HCT116 (cell line): Measurements from ENCODE around the gene XYLT1. TPM values are rescaled to one million over a fixed set of nuclear protein-coding genes. Genes with fewer than 3 reads are reported as not detected.

Experiments
- ATAC-seq: fragments of 200-7000 bp; cut with Tn5 transposase; 2 replicates; pipeline ENCODE4 v1.9.1; 2020; ENCODE audit warnings: mild to moderate bottlenecking, moderate library complexity
- BruUV-seq: library from RNA; stranded (reverse); fragments of 400-500 nt; replicated peaks from 2 replicates; lab custom pipeline; 2021; lab: Mats Ljungman, UMichigan
- CTCF ChIA-PET: fragments of 300-600 bp; sonication (Branson Sonifier 250); formaldehyde crosslinking; loops from one replicate; lab custom pipeline; 2021; ENCODE audit warnings: antibody characterized with exemption; lab: Charles Lee
- POLR2A ChIA-PET: fragments of 300-600, 350-600 bp; sonication (Branson Sonifier 250); formaldehyde crosslinking; loops from one replicate; lab custom pipeline; 2021; ENCODE audit warnings: antibody characterized with exemption; lab: Charles Lee
- RAD21 ChIA-PET, 2 experiments: fragments of 300-600 bp; sonication (Branson Sonifier 250); formaldehyde crosslinking; loops; one replicate each; lab custom pipeline; 2023; ENCODE audit warnings: low total read pairs in 2 of 2; ENCODE audit not compliant: uncharacterized antibody in 2 of 2, unreplicated experiment in 2 of 2, low non-redundant PET in 1 of 2; lab: Charles Lee
- DNase-seq: peaks from one replicate; pipeline ENCODE4 v3.0.0-alpha.2; 2010; ENCODE audit warnings: low read depth, low spot score
- H2AFZ ChIP-seq: fragments of 200-600 bp; shearing (Covaris generic), sonication (generic); 2 replicates; pipeline ENCODE4 v1.6.1; 2017; ENCODE audit warnings: low read depth, mixed run types, mixed read lengths, antibody characterized with exemption, low read length; ENCODE audit not compliant: poor library complexity, severe bottlenecking
- H3K27ac ChIP-seq: 2 replicates; pipeline ENCODE4 v1.5.1; 2012; ENCODE audit warnings: low read depth, low read length
- H3K27me3 ChIP-seq: fragments of 200-600 bp; sonication (generic); 2 replicates; pipeline ENCODE4 v1.6.1; 2016; ENCODE audit warnings: mixed run types, low read length, mixed read lengths; ENCODE audit not compliant: insufficient read depth
- H3K36me3 ChIP-seq, 2 experiments: fragments of 200-500 bp in 1 of 2; fragments of 200-600 bp in 1 of 2; sonication (Bioruptor generic) in 1 of 2; sonication (generic) in 1 of 2; 2 replicates each; pipeline versions ENCODE4 v1.5.1 to v1.6.1; 2014 to 2016; ENCODE audit warnings: low read length in 2 of 2, inconsistent platforms in 1 of 2, mixed read lengths in 1 of 2, mixed run types in 1 of 2; ENCODE audit not compliant: insufficient read depth in 2 of 2, control insufficient read depth in 1 of 2
- H3K4me1 ChIP-seq, 2 experiments: fragments of 200-600 bp in 1 of 2; sonication (generic) in 1 of 2; 2 replicates each; pipeline versions ENCODE4 v1.5.1 to v1.6.1; 2012 to 2017; ENCODE audit warnings: low read length in 2 of 2, inconsistent platforms in 1 of 2, mild to moderate bottlenecking in 1 of 2, mixed read lengths in 1 of 2, mixed run types in 1 of 2, moderate library complexity in 1 of 2; ENCODE audit not compliant: insufficient read depth in 2 of 2, control insufficient read depth in 1 of 2
- H3K4me2 ChIP-seq: fragments of 200-600 bp; sonication (generic); 2 replicates; pipeline ENCODE4 v1.6.1; 2017; ENCODE audit warnings: mixed run types, low read length, mixed read lengths
- H3K4me3 ChIP-seq, 2 experiments: fragments of 200-600 bp in 1 of 2; sonication (generic) in 1 of 2; replicated peaks in 1 of 2; 2 replicates each; pipeline ENCODE4 v1.5.1; 2011 to 2016; ENCODE audit warnings: low read length in 2 of 2, control low read depth in 1 of 2, low read depth in 1 of 2, mild to moderate bottlenecking in 1 of 2, mixed read lengths in 1 of 2, mixed run types in 1 of 2
- H3K79me2 ChIP-seq: fragments of 200-600 bp; sonication (generic); 2 replicates; pipeline ENCODE4 v1.6.1; 2017; ENCODE audit warnings: mild to moderate bottlenecking, mixed run types, low read length, moderate library complexity, mixed read lengths; ENCODE audit not compliant: insufficient read depth
- H3K9ac ChIP-seq: fragments of 200-600 bp; sonication (generic); 2 replicates; pipeline ENCODE4 v1.6.1; 2016; ENCODE audit warnings: low read length, mixed read lengths
- H3K9me2 ChIP-seq: fragments of 200-600 bp; sonication (generic), shearing (Covaris generic); 2 replicates; pipeline ENCODE4 v1.6.1; 2017; ENCODE audit warnings: mixed run types, mild to moderate bottlenecking, moderate library complexity; ENCODE audit not compliant: insufficient read depth
- H3K9me3 ChIP-seq, 2 experiments: fragments of 200-500 bp in 1 of 2; fragments of 200-600 bp in 1 of 2; sonication (Bioruptor generic) in 1 of 2; sonication (generic) in 1 of 2; 2 replicates each; pipeline ENCODE4 v1.6.1; 2014 to 2017; ENCODE audit warnings: low read length in 2 of 2, mixed read lengths in 2 of 2, inconsistent platforms in 1 of 2, low read depth in 1 of 2, mild to moderate bottlenecking in 1 of 2, mixed run types in 1 of 2, moderate library complexity in 1 of 2; ENCODE audit not compliant: control insufficient read depth in 1 of 2, insufficient read depth in 1 of 2
- H4K20me1 ChIP-seq: fragments of 200-600 bp; sonication (generic), shearing (Covaris generic); 2 replicates; pipeline ENCODE4 v1.6.1; 2017; ENCODE audit warnings: mixed run types, mild to moderate bottlenecking, moderate library complexity; ENCODE audit not compliant: insufficient read depth
- CBX3 ChIP-seq: IDR thresholded peaks from 2 replicates; pipeline ENCODE4 v1.6.1; 2012; ENCODE audit warnings: low read depth
- CEBPB ChIP-seq: IDR thresholded peaks from 2 replicates; pipeline ENCODE4 v1.6.1; 2012; ENCODE audit warnings: low read depth
- EGR1 ChIP-seq: IDR thresholded peaks from 2 replicates; pipeline ENCODE4 v1.6.1; 2012; ENCODE audit warnings: low read depth
- EZH2 ChIP-seq: fragments of 200-600 bp; sonication (generic); IDR thresholded peaks from 2 replicates; pipeline ENCODE4 v1.6.1; 2017; ENCODE audit warnings: antibody characterized with exemption, mixed run types
- EZH2phosphoT487 ChIP-seq: fragments of 200-600 bp; IDR thresholded peaks from 2 replicates; pipeline ENCODE4 v1.6.1; 2018; ENCODE audit warnings: antibody characterized with exemption, borderline replicate concordance
- JUND ChIP-seq: IDR thresholded peaks from 2 replicates; pipeline ENCODE4 v1.6.1; 2012
- MAX ChIP-seq: IDR thresholded peaks from 2 replicates; pipeline ENCODE4 v1.6.1; 2012
- POLR2AphosphoS5 ChIP-seq: IDR thresholded peaks from 2 replicates; pipeline ENCODE4 v1.6.1; 2011; ENCODE audit warnings: mild to moderate bottlenecking, low read depth, low read length, moderate library complexity
- SIN3A ChIP-seq: IDR thresholded peaks from 2 replicates; pipeline ENCODE4 v1.6.1; 2012; ENCODE audit warnings: low read depth
- SP1 ChIP-seq: IDR thresholded peaks from 2 replicates; pipeline ENCODE4 v1.6.1; 2012; ENCODE audit warnings: low read depth
- SRF ChIP-seq: IDR thresholded peaks from 2 replicates; pipeline ENCODE4 v1.6.1; 2012; ENCODE audit warnings: low read depth
- TCF7L2 ChIP-seq: IDR thresholded peaks from 2 replicates; pipeline ENCODE4 v1.7.0; 2011; ENCODE audit warnings: borderline replicate concordance, inconsistent platforms; ENCODE audit not compliant: insufficient read depth, insufficient read length; ENCODE audit errors: extremely low read depth
- YY1 ChIP-seq: IDR thresholded peaks from 2 replicates; pipeline ENCODE4 v1.6.1; 2011; ENCODE audit warnings: low read length, low read depth, moderate library complexity, mild to moderate bottlenecking; ENCODE audit not compliant: insufficient replicate concordance; ENCODE audit errors: extremely low read depth
- ZNF274 ChIP-seq: fragments of 200-500 bp; sonication (Bioruptor generic); IDR thresholded peaks from 2 replicates; pipeline ENCODE4 v1.6.1; 2014; ENCODE audit warnings: mild to moderate bottlenecking, low read depth, low read length, inconsistent platforms
- intact Hi-C: fragments of 100-400 bp; cut with micrococcal nuclease; formaldehyde crosslinking; loops from 2 replicates; pipeline ENCODE4 v1.10.0; 2022
- total RNA-seq: library from RNA; stranded (reverse); gene quantifications from one replicate; pipeline ENCODE4 v1.2.1, GENCODE V29; 2021; ENCODE audit not compliant: unreplicated experiment
- TF ChIP-seq, protein P1 (sequence below): IDR thresholded peaks from 2 replicates; pipeline ENCODE4 v1.6.1; 2012
- TF ChIP-seq, protein P2 (sequence below): IDR thresholded peaks from 2 replicates; pipeline ENCODE4 v1.6.1; 2011; ENCODE audit warnings: mild to moderate bottlenecking, low read length, moderate library complexity; ENCODE audit not compliant: insufficient replicate concordance; ENCODE audit errors: extremely low read depth
- TF ChIP-seq, protein P3 (sequence below): IDR thresholded peaks from 2 replicates; pipeline ENCODE4 v1.6.1; 2012; ENCODE audit warnings: low read depth

The XYLT1 gene
- total RNA-seq, 1 experiment from 2014 or later: 4.5 TPM

DNA sequence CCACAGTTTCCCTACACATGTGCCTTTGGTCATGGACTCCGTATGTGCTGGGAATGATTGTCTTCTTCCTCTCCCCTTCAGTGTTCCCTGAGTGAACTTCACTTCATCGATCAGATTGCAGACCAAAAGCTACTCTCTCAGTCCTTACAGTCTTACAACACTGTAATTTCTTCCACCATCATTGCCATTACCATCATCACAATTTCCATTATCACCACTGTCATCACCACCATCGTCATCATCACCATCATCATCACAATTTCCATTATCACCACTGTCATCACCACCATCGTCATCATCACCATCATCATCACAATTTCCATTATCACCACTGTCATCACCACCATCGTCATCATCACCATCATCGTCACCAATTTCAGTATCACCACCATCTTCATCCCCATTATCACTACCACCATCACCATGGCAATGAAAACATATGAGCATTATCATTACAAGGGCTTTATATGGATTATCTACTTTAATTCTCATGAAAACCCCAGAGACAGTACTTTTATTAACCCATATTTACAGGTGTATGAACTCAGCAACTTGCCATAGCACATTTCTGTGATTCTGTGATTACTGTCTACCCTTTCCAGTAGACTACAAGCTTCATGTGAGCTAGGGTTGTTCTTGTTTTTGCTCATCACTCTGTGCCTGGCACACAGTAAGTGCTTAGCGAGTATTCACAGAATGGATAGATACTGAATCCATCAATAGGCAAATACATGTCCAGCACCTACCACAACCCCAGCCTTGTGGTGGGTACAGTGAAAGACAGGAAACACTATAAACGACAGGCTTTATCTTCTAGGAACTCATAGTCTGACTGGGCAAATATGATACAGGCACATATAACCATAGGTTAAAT lies 327.0 kb downstream of the XYLT1 start:
- Histone ChIP-seq H3K27ac (no peak overlapping the region), H2AFZ (no peak overlapping the region), H4K20me1 (no peaks in the 10 kb centered on the region; the same call in 1 of the 2 replicates), H3K9ac (no peak overlapping the region), H3K27me3 (peaks cover 15% of the 10 kb centered on the region; the same call in 1 of the 2 replicates), H3K9me2 (no peaks in the 10 kb centered on the region), H3K4me1 (no peaks in the 10 kb centered on the region), H3K4me3 (no peak overlapping the region), H3K79me2 (no peaks in the 10 kb centered on the region), H3K9me3 (no peaks in the 10 kb centered on the region), H3K36me3 (no peaks in the 10 kb centered on the region), H3K4me2 (no peak overlapping the region)
- no peak for TF ChIP-seq SIN3A
- TF ChIP-seq POLR2AphosphoS5: no peak
- TF ChIP-seq, protein P1, sequence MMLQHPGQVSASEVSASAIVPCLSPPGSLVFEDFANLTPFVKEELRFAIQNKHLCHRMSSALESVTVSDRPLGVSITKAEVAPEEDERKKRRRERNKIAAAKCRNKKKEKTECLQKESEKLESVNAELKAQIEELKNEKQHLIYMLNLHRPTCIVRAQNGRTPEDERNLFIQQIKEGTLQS: no peak
- no peak for TF ChIP-seq MAX
- no peak for TF ChIP-seq JUND
- no peak for TF ChIP-seq CBX3
- TF ChIP-seq, protein P2, sequence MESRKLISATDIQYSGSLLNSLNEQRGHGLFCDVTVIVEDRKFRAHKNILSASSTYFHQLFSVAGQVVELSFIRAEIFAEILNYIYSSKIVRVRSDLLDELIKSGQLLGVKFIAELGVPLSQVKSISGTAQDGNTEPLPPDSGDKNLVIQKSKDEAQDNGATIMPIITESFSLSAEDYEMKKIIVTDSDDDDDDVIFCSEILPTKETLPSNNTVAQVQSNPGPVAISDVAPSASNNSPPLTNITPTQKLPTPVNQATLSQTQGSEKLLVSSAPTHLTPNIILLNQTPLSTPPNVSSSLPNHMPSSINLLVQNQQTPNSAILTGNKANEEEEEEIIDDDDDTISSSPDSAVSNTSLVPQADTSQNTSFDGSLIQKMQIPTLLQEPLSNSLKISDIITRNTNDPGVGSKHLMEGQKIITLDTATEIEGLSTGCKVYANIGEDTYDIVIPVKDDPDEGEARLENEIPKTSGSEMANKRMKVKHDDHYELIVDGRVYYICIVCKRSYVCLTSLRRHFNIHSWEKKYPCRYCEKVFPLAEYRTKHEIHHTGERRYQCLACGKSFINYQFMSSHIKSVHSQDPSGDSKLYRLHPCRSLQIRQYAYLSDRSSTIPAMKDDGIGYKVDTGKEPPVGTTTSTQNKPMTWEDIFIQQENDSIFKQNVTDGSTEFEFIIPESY: no peak
- no peak for TF ChIP-seq EGR1
- TF ChIP-seq EZH2phosphoT487: no peak
- TF ChIP-seq SP1: no peak
- no peak for TF ChIP-seq YY1
- no peak for TF ChIP-seq SRF
- TF ChIP-seq, protein P3, sequence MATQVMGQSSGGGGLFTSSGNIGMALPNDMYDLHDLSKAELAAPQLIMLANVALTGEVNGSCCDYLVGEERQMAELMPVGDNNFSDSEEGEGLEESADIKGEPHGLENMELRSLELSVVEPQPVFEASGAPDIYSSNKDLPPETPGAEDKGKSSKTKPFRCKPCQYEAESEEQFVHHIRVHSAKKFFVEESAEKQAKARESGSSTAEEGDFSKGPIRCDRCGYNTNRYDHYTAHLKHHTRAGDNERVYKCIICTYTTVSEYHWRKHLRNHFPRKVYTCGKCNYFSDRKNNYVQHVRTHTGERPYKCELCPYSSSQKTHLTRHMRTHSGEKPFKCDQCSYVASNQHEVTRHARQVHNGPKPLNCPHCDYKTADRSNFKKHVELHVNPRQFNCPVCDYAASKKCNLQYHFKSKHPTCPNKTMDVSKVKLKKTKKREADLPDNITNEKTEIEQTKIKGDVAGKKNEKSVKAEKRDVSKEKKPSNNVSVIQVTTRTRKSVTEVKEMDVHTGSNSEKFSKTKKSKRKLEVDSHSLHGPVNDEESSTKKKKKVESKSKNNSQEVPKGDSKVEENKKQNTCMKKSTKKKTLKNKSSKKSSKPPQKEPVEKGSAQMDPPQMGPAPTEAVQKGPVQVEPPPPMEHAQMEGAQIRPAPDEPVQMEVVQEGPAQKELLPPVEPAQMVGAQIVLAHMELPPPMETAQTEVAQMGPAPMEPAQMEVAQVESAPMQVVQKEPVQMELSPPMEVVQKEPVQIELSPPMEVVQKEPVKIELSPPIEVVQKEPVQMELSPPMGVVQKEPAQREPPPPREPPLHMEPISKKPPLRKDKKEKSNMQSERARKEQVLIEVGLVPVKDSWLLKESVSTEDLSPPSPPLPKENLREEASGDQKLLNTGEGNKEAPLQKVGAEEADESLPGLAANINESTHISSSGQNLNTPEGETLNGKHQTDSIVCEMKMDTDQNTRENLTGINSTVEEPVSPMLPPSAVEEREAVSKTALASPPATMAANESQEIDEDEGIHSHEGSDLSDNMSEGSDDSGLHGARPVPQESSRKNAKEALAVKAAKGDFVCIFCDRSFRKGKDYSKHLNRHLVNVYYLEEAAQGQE: no peak
- TF ChIP-seq TCF7L2: no peak
- TF ChIP-seq CEBPB: no peak
- TF ChIP-seq EZH2: no peak
- no peak for TF ChIP-seq ZNF274
- RAD21 ChIA-PET: no interaction called here
- POLR2A ChIA-PET: no interaction called here
- ATAC-seq: no peak
- no TSS peak for BruUV-seq
- intact Hi-C loops: no loop called here
- CTCF ChIA-PET: no interaction called here
- DNase-seq: no peak
